IPS-NIHi7 (cell line): Measurements from ENCODE around the gene LAMB4.

Source experiments
- DNase-seq: peaks from one replicate; pipeline ENCODE4 v3.0.0; 2012; ENCODE audit warnings: mixed read lengths; ENCODE audit errors: extremely low spot score

Gene LAMB4

GRCh38 chr7:108143658-108144420 is 13.7 kb upstream of the LAMB4 start:
- no peak for DNase-seq

- no peak for DNase-seq
Measured at GRCh38 chr7:108142675-108143259, 12.6 kb upstream of the LAMB4 start.

DNA sequence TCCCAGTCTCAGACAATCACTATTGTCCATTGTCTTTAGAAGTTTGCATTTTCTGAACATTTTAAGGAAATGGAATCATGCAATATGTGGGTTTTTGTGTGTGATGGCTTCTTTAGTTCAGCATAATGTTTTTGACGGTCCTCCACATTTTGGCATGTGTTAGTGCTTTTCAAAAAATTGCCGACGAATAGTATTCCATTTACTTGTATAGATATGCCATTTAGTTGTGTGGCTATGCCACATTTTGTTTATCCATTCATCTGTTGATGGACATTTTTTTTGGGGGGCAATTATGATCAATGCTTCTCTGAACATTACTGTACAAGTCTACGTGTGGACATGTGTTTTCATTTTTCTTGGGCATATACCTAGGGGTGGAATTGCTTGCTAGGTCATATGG is 12.0 kb upstream of the LAMB4 start:
- no peak for DNase-seq

DNA sequence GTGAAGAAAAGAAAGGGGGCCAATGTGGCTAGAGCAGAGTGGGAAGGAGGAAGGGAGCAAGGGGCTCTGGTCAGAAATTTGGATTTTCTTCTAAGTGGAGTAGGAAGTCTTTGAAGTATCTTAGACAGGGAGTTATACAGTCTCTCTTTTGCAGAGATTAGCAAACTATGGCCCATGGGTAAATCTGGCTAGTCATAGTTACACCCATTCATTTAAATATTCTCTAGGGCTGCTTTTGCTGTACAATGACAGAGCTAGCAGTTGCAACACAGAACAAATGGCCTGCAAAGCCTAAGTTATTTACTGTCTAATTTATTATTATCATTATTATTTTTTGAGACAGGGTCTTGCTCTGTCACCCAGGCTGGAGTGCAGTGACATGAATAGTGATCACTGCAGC is 10.5 kb upstream of the LAMB4 start:
- no peak for DNase-seq

GRCh38 chr7:108138911-108139310 is 8.8 kb upstream of the LAMB4 start:
- no peak for DNase-seq

DNA sequence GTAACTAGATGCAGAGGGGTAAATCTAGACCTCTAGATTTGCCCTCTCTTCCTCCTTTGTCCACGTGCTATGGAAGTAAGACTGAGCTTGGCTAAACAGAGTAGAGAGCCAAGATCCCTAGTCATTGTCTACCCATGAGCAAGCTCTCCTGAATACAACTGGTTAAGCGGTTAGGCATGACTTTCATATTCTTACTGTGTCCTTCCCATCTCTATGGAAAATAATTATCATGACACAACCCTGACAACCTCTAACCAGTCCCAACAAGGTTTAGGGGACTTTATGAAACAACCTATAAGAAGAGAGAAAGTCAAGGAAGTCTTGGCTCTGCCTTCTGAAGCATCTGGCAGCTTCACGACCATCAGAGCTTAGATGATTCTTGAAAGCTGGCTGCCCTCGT is 7.8 kb upstream of the LAMB4 start:
- no peak for DNase-seq

DNA sequence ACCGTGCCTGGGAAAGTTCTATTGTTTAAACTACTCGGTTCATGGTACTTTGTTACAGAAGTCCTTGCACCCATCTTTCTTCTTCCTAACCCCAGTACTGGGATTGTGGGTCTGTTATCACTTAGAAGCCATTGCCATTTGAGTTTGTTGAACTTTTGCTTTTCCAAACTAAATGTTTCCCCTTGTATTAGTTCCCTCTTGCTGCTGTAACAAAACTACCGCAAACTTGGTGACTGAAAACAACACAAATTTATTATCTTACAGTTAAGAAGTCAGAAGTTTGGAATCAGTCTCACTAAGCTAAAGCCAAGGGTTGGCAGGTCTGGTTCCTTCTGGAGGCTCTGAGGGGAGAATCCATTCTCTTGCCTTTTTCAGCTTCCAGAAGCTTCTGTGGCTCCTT is 6.9 kb upstream of the LAMB4 start:
- DNase-seq, result no peak

DNA sequence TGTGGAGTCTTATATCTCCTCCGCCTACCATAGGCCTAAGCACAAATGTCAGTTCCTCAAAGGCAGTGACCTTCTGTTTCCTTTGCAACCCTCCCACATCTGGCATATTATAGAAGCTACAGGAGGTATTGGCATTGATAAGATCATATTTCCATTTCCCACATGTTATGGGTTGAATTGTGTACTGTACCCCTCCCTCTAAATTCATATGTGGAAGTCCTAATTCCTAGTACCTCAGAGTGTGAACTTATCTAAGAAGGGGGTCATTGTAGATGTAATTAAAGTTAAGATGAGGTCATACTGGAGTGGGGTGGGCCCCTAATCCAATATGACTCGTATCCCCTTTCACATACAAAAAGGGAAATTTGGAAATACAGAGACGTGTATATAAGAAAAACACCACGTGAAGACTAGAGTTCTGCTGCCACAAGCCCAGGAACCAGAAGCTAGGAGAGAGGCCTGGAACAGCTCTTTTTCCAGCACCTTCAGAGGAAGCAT is 6.1 kb upstream of the LAMB4 start:
- DNase-seq, result no peak

GRCh38 chr7:108135446-108136190 is 5.5 kb upstream of the LAMB4 start:
- no peak for DNase-seq

- no peak for DNase-seq
Measured at GRCh38 chr7:108134486-108134885, 4.3 kb upstream of the LAMB4 start.

DNA sequence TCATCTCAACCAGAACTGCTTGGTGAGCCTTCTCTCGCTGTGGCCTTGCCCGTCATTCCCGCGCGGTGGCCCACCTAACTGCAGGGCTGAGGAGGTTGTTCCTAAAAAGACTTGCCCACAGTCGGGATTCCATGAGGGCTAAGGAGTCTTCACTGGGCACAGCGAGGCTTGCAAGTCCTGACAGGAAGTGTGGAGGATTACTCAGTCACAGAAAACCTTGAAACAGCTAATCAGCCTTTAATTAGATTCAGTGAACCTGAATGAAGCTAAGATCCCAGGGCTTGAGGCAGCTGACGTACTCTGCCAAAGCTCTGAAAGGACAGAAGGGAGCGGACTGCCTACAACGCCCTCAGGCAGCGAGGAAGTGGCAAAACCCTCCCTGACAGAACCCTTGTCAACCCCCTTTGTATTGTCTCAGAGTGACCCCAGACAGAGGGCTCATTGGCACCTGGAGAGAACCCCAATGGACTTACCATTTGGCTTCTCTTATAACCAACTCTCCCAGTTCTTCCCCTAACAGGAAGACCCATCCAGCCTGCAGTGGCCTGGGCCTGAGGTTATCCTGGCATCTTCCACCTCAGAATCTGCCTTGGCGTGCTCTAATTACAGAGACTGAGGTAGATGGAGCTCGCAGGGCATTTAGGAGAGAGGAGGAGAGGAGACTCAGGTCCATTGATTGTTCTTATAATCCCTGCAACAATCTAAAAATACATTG is 2.5 kb upstream of the LAMB4 start:
- peak; percentile 17 for DNase-seq

DNA sequence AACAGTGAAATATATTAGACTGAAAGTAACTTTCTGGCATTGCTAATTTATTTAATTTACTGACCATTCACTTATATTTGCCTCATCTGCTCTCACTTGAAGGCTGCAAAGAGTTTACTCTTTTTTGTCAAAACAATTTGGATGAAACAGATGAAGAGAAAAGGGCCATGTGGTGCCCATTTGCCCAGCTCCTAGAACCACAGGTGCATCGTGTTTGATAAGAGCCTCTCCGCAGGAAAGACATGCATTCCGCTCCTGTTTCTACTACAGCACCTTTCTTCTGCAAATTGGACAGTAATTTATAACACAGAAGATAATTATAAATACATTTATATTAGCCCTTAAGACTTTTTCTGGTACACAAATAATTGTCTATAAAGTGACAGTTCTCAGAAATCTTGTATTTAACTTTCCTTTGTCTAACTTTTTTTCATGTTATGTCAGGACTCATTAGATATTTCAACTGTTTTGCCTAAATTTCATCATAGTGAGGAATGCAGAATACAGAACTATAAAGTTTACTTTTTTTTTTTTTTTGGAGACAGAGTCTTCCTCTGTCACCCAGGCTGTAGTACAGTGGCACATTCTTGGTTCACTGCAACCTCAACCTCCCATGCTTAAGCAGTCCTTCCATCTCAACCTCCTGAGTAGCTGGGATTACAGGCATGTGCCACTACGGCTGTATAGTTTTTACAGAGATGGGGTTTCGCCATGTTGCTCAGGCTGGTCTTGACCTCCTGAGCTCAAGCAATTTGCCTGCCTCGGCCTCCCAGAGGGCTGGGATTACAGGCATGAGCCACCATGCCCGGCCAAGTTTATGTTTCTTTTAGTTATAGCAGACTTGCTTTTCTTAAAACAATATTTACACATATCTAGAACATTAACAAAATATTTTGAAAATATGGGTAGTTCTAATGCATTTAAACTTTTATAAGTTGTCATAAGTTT is 869 bp downstream of the LAMB4 start:
- no peak for DNase-seq

GRCh38 chr7:108128514-108128913 is 1.6 kb downstream of the LAMB4 start:
- DNase-seq, result no peak

DNA sequence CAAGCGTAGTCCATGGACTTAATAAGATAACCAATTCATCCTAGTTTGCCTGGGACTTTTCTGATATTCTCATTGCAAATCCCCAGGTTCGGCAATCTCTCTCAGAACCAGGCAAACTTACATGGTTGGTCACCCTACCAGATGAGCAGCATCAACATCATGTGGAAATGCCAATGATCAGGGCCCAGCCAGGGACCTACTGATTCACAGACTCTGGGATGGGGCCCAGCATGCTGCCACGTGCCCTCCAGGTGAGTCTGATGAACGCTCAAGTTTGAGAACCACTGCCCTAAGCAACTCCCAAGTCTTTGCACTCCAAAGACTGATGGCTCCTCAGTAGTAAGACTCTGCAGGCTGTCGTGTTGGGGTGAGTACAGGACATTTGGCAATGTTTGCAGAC is 2.7 kb downstream of the LAMB4 start:
- no peak for DNase-seq

DNA sequence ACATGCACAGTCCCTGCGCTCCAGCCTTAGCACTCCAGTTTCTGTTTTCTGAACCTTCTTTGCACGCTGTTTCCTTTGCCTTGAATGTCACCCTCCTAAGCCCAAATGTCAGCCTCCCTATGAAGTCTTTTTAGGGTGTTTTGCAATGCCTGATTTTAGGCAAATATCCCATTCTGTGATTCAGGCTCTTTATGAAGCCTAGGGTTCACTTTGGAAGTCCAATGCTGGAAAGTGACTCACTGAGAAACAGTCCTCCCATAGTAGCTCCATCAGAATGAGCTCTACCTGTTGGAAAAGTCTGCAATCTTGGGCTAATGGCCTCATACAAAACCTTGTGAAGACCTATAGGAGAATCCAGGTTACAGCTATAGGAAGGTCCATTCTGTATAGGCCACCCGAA is 5.3 kb downstream of the LAMB4 start:
- DNase-seq, result no peak

GRCh38 chr7:108122181-108122580 is 8.0 kb downstream of the LAMB4 start:
- DNase-seq, result no peak

GRCh38 chr7:108120933-108121332 is 9.2 kb downstream of the LAMB4 start:
- DNase-seq, result no peak

- no peak for DNase-seq
Measured at GRCh38 chr7:108120196-108120595, 10.0 kb downstream of the LAMB4 start.

DNA sequence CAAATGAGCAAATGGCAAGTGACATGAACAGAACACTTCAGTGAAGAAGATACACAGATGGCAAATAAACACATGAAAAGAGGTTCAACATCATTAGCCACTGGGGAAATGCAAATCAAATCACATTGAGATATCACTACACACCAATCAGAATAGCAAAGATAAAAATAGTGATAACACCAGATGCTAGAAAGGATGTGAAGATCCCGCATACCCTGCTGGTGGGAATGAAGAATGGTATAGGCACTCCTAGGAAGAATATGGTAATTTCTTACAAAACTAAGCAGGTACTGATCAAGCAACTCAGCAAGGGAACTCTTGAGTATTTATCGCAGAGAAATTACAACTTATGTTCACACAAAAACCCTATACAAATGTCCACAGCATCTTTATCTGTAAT is 11.2 kb downstream of the LAMB4 start:
- DNase-seq, result no peak

DNA sequence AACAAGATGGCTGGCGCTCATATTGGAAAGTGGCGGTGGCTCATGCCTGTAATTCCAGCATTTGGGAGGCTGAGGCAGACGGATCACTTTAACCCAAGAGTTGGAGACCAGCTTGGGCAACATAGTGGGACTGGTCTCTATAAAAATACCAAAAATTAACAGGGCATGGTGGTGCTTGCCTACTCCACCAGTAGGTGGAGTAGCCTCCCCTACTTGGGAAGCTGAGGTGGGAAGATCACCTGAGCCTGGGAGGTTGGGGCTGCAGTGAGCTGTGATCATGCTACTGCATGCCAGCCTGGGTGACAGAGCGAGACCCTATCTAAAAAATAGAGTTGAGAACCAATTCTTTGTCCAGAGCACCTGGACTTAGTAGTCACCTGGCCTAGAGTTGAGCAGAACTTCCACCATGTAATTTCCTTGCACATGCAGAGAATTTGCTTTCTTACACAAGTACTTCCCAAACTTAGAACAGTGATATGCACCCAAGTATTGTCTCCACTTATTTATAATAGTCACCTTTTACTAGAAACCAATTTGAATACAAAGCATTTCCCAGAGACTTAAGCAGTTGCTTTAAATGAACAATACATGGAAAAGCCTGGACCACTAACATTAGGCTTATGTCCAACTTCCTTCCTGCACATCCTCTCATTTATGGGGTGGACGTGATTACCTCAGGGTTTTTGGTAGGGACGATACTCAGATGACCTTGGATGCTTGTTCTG is 15.9 kb downstream of the LAMB4 start:
- peak; percentile 40 for DNase-seq
